Lower leg skin (tissue), 4 donors: Measurements from ENCODE around the gene MTSS2. TPM values are rescaled to one million over a fixed set of nuclear protein-coding genes. Genes with fewer than 3 reads are reported as not detected.

Experiments
- DNase-seq, 2 donors: peaks; one replicate each; pipeline ENCODE4 v3.0.0-alpha.2; 2019; ENCODE audit warnings: low spot score in 2 of 2
- H3K4me3 ChIP-seq: fragments of 200-600 bp; sonication (generic); 2 replicates; pipeline ENCODE4 v1.5.1; 2017; ENCODE audit warnings: mild to moderate bottlenecking, low read depth; ENCODE audit not compliant: poor library complexity, severe bottlenecking
- POLR2A ChIP-seq, 2 donors: fragments of 450-650 bp; IDR thresholded peaks; one replicate each; pipeline ENCODE4 v1.6.1; 2016 to 2017; ENCODE audit warnings: antibody characterized with exemption in 2 of 2, mild to moderate bottlenecking in 1 of 2, moderate library complexity in 1 of 2
- WGBS, 2 donors: methylation state at CpG; one replicate each; pipeline ENCODE4 v1.1.5; 2018; 5-methylcytosine and 5-hydroxymethylcytosine counted together
- intact Hi-C: fragments of 100-400 bp; cut with DNase I; formaldehyde crosslinking; loops from one replicate; pipeline ENCODE4 v1.15.0; 2023; ENCODE audit warnings: low total_unique reads
- total RNA-seq, 4 donors: library from RNA; depleted of rRNA; stranded (reverse); fragments of >200 nt; gene quantifications; one replicate each; pipeline ENCODE4 v1.1.0, GENCODE V29; 2016
- TF ChIP-seq, protein P1 (sequence below), 3 donors: fragments of 450-650 bp; IDR thresholded peaks; one replicate each; pipeline ENCODE4 v1.5.1; 2016; ENCODE audit warnings: antibody characterized with exemption in 3 of 3, mild to moderate bottlenecking in 3 of 3, moderate library complexity in 2 of 3

MTSS2 gene
- total RNA-seq, 4 donors from 2014 or later = 18.4 to 55.5 (median 25.2) TPM

DNA sequence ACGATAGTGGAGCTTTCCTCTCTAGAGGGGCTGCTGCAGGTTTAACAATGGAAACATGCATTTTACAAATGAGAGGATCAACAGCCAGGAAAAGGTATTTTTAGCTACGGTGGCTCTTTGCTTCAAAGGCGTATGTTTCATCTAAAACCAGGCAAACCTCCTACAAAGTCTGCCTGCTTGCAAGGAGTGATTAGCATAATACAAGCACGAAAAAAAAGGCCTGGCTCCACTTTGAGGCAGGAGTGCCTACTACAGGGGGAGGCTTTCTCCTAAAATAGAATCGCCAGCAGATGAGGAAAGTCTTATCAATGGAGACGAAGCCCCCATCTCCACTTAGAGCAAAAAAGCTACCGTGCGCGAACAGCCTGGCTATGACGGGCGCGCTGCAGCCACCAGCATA is 27.1 kb upstream of the MTSS2 start:
- intact Hi-C loops = no loop called here
- DNase-seq = no peak
- no peak overlapping the region for H3K4me3 ChIP-seq
- no peak for TF ChIP-seq POLR2A (IDR thresholded peaks at IDR 0.05)
- TF ChIP-seq, protein P1, sequence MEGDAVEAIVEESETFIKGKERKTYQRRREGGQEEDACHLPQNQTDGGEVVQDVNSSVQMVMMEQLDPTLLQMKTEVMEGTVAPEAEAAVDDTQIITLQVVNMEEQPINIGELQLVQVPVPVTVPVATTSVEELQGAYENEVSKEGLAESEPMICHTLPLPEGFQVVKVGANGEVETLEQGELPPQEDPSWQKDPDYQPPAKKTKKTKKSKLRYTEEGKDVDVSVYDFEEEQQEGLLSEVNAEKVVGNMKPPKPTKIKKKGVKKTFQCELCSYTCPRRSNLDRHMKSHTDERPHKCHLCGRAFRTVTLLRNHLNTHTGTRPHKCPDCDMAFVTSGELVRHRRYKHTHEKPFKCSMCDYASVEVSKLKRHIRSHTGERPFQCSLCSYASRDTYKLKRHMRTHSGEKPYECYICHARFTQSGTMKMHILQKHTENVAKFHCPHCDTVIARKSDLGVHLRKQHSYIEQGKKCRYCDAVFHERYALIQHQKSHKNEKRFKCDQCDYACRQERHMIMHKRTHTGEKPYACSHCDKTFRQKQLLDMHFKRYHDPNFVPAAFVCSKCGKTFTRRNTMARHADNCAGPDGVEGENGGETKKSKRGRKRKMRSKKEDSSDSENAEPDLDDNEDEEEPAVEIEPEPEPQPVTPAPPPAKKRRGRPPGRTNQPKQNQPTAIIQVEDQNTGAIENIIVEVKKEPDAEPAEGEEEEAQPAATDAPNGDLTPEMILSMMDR (IDR thresholded peaks at IDR 0.05) = no peak
- 87 to 88% methylated on average over 12 of the region's 12 CpGs for WGBS, 2 donors

- H3K4me3 ChIP-seq = no peak overlapping the region
- intact Hi-C loops = no loop called here
- DNase-seq = no peak
- 92 to 97% methylated on average over 11 of the region's 11 CpGs for WGBS, 2 donors
- TF ChIP-seq, protein P1 (IDR thresholded peaks at IDR 0.05) = no peak
- TF ChIP-seq POLR2A (IDR thresholded peaks at IDR 0.05) = no peak
Observed at GRCh38 chr16:70712359-70712758, 26.5 kb upstream of the MTSS2 start.

DNA sequence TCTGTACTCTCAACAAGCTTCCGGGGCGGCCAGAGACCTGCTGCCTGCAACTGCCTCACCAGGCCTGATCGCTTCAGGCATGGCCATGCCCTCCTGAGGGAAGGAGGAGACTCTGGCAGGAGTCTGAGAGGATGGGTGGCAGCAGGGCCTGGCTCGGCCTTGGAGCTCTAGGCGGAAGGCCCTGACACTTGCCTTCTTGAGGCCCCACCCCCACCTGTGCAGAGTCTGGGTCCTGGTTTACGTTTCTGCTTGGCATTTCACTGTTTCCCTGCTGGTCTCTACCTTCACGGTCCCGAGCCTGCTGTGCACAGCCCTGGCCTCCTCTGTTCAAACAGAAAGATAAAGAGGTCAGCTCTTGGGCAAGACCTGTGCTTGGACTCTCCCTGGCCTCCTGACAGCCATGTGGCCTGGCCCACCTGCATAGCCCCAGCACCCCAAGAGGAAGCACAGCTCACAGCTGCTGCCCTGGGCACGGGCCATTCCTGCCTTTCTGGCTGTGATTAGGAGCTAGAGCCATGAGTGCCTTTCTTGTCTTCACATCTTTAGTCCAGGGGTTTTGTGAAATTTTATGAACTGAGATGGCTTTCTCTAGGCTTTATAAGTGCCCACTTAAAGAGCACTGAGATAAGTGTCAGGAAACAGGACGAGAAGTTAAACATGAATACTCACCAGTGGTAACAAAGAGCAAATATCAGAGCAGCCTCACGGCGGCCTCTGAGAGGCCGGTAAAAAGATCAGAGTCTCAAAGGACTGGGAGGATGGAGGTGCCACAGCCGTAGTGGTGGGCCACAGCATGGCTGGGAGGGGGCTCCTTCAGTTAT is 25.6 kb upstream of the MTSS2 start:
- H3K4me3 ChIP-seq = no peak overlapping the region
- WGBS, 2 donors = 91 to 92% methylated on average over 10 to 14 of the region's 14 CpGs
- DNase-seq = no peak
- intact Hi-C loops = no loop called here
- TF ChIP-seq POLR2A (IDR thresholded peaks at IDR 0.05) = no peak
- TF ChIP-seq, protein P1 (IDR thresholded peaks at IDR 0.05) = no peak

DNA sequence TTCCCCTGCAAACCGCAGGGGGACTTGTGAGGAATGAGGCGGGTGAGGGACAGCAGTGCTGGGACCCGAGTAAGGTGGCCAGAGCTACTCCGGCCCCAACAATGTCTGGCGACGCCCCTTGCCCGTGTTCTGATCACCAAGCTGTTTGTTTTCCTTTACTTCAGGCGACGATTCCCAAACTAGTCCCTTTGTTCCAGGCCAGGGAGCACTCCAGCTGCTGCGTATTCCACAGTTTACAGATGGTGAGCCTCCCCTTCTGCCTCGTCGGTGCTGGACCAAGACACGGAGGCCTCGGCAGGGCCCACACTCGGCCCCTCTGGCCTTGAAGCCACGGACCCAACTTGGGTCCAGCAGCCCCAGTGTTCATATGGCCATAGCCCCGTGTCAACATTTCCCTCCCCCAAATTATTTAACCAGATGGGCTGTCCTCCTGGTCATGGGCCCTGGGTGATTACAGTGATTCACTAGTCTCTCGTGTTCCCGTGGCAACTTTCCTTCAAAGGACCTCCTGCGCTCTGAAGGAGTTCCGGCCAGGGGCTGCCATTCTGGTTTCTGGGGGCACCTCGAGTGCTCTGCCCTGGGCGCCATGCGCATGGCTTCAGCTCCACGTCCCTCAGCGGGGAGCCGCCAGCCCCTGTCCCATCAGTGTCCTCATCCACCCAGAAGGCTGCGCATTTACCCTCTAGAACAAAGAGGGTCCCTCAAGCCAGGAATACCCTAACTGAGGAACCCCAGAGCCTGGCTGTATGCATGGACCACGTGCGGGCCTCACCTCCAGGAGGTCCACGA is 24.8 kb upstream of the MTSS2 start:
- no peak for TF ChIP-seq POLR2A (IDR thresholded peaks at IDR 0.05)
- TF ChIP-seq, protein P1 (IDR thresholded peaks at IDR 0.05) = no peak
- no peak for DNase-seq
- intact Hi-C loops = no loop called here

DNA sequence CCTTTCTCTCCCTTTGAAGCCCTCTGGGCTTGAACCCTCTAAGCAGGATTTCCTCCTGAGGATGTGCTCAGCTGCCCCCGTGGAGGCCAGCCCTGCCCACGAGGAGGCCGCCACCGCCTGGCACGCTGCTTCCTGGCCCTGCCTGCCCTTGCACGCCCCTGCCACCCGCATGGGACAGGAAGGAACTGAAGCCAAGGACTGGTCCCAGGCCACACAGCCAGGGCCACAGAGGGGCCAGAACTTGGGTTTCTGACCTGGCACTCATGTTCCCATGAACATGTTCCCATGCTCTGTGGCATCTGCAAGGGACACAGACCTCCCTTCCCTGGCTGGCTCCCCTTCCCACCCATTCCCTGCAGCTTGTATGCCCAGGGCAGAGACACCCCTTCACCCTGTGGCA is 24.1 kb upstream of the MTSS2 start:
- TF ChIP-seq POLR2A (IDR thresholded peaks at IDR 0.05) = no peak
- TF ChIP-seq, protein P1 (IDR thresholded peaks at IDR 0.05) = no peak
- no peak overlapping the region for H3K4me3 ChIP-seq
- WGBS, 2 donors = 54 to 63% methylated on average over 7 of the region's 7 CpGs
- intact Hi-C loops = no loop called here
- no peak for DNase-seq

More for the DNA sequence above, 24.8 kb upstream of the MTSS2 start:
- H3K4me3 ChIP-seq = no peak overlapping the region
- 89 to 91% methylated on average over 28 to 31 of the region's 31 CpGs for WGBS, 2 donors
